GM10266 (cell line): ENCODE results near the gene ACSM5.

Experiments used
- DNase-seq: peaks from one replicate; pipeline ENCODE4 v3.0.0; 2012; ENCODE audit errors: extremely low spot score
- CTCF ChIP-seq: IDR thresholded peaks from 2 replicates; pipeline ENCODE4 v1.5.1; 2012; ENCODE audit warnings: mild to moderate bottlenecking, low read depth; ENCODE audit not compliant: control insufficient read depth, insufficient read depth; ENCODE audit errors: missing control alignments

ACSM5 gene

GRCh38 chr16:20399185-20399584, 10.1 kb upstream of the ACSM5 start:
- no peak for TF ChIP-seq CTCF

GRCh38 chr16:20401066-20401465, 8.3 kb upstream of the ACSM5 start:
- DNase-seq: no peak
- TF ChIP-seq CTCF: no peak

More at GRCh38 chr16:20399185-20399584, 10.1 kb upstream of the ACSM5 start:
- DNase-seq: no peak

- no peak for DNase-seq
- no peak for TF ChIP-seq CTCF
These were observed 7.8 kb upstream of the ACSM5 start for GRCh38 chr16:20401475-20402016.

- DNase-seq: no peak
These were observed 6.7 kb upstream of the ACSM5 start for GRCh38 chr16:20402651-20403050.

GRCh38 chr16:20404637-20405036, 4.7 kb upstream of the ACSM5 start, which contains the start of gene PDILT:
PDILT (minus strand) TSS chr16:20404737; CDS start chr16:20399300, 5,437 bp downstream.
- DNase-seq: no peak
- no peak for TF ChIP-seq CTCF

More at GRCh38 chr16:20402651-20403050, 6.7 kb upstream of the ACSM5 start:
- no peak for TF ChIP-seq CTCF

- peak; percentile 37 for DNase-seq
These were observed 888 bp downstream of the ACSM5 start for GRCh38 chr16:20410121-20410723.

More at GRCh38 chr16:20410121-20410723, 888 bp downstream of the ACSM5 start:
- no peak for TF ChIP-seq CTCF
